Colonic mucosa (tissue), 4 donors: ENCODE results near the gene PKNOX2. TPM values are rescaled to one million over a fixed set of nuclear protein-coding genes. Genes with fewer than 3 reads are reported as not detected.

Source experiments
- DNase-seq: peaks from one replicate; pipeline ENCODE4 v3.0.0-alpha.2; 2020
- H3K27ac ChIP-seq: fragments of 200-600 bp; one replicate; pipeline ENCODE4 v1.8.0; 2021
- H3K27me3 ChIP-seq: fragments of 200-600 bp; one replicate; pipeline ENCODE4 v1.8.0; 2021
- H3K36me3 ChIP-seq: fragments of 200-600 bp; one replicate; pipeline ENCODE4 v1.8.0; 2021
- H3K4me1 ChIP-seq: fragments of 200-600 bp; one replicate; pipeline ENCODE4 v1.8.0; 2021; ENCODE audit warnings: mild to moderate bottlenecking
- H3K4me3 ChIP-seq: fragments of 200-600 bp; one replicate; pipeline ENCODE4 v1.8.0; 2021
- H3K9ac ChIP-seq, 2 donors: one replicate each; pipeline ENCODE4 v1.7.0; 2013; ENCODE audit warnings: control low read depth in 2 of 2, low read depth in 2 of 2, low read length in 2 of 2
- H3K9me3 ChIP-seq: fragments of 200-600 bp; one replicate; pipeline ENCODE4 v1.8.0; 2021
- CTCF ChIP-seq: fragments of 200-600 bp; IDR thresholded peaks from one replicate; pipeline ENCODE4 v1.8.0; 2022; ENCODE audit warnings: antibody characterized with exemption, mild to moderate bottlenecking
- intact Hi-C: fragments of 100-400 bp; cut with DNase I; formaldehyde crosslinking; loops from one replicate; pipeline ENCODE4 v1.14.1; 2022
- total RNA-seq, 2 donors: library from RNA; stranded (reverse); fragmentation: NEBNext Ultra II Directional in 1 of 2; extraction: Animal tissue kit (Norgen Biotek cat#: 25700) in 1 of 2; gene quantifications; one replicate each; pipeline ENCODE4 v1.2.1, GENCODE V29; 2021
- donor health status: healthy.
- donor health status: DM: no; HTN: no; CAD: no.
- donor health status: DM: no; HTN: no; CAD: no.

PKNOX2 gene
- total RNA-seq, 2 donors from 2014 or later = 0.52 to 1.3 TPM

DNA sequence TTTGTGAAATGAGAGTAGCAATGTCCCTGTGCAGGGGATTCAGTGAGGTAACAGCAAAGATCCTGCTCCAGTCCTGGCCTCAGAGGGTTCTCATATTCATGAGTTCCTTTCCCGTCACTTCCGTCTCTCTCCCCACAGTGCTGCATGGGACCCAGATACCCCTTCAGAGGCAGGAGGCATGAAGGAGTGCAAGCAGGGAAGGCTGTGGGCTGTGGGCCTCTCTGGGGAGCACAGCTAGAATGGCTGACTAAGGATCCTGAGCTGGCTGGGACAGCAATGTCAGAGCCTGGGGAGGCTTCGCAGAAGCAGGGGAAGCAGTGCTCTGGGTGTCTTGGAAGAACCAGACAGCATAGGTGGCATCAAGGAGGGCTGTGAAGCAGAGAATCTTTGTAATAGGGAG lies 13.0 kb downstream of the PKNOX2 start:
- Histone ChIP-seq H3K9me3 (no peaks in the 10 kb centered on the region), H3K4me1 (no peaks in the 10 kb centered on the region), H3K9ac (no peak overlapping the region), H3K36me3 (no peaks in the 10 kb centered on the region), H3K27ac (no peak overlapping the region), H3K4me3 (no peak overlapping the region), H3K27me3 (no peaks in the 10 kb centered on the region)
- intact Hi-C loops = no loop called here
- no peak for DNase-seq
- no peak for TF ChIP-seq CTCF

DNA sequence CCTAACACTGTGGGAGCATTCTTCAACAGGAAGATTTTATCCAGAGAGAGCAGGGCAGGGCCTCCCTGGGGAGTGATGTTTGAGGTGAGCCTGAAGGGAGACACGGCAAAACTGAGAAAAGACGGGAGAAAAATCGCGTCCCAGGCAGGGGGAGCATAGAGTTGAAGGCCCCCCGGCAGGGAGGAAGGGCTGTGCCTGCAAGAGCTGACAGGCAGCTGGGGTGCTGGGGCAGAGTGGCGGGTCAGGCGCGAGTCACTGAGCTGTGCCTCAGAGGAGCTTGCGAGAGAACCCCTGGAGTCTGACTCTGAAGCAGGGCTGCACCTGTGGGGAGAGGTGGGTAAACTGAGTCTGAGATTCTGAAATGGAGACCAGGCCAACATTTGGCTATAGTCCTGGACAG lies 14.8 kb downstream of the PKNOX2 start:
- no peaks in the 10 kb centered on the region for H3K27me3 ChIP-seq
- no peak for DNase-seq
- H3K4me3 ChIP-seq = no peak overlapping the region
- H3K9me3 ChIP-seq = no peaks in the 10 kb centered on the region
- intact Hi-C loops = no loop called here
- no peaks in the 10 kb centered on the region for H3K4me1 ChIP-seq
- TF ChIP-seq CTCF = no peak
- no peak overlapping the region for H3K9ac ChIP-seq
- H3K27ac ChIP-seq = no peak overlapping the region
- no peaks in the 10 kb centered on the region for H3K36me3 ChIP-seq

GRCh38 chr11:125179895-125180294 lies 15.3 kb downstream of the PKNOX2 start:
- DNase-seq = no peak
- Histone ChIP-seq H3K4me3 (no peak overlapping the region), H3K27me3 (no peaks in the 10 kb centered on the region), H3K9ac (no peak overlapping the region), H3K27ac (no peak overlapping the region), H3K9me3 (no peaks in the 10 kb centered on the region), H3K36me3 (no peaks in the 10 kb centered on the region), H3K4me1 (no peaks in the 10 kb centered on the region)
- intact Hi-C loops = no loop called here
- no peak for TF ChIP-seq CTCF

DNA sequence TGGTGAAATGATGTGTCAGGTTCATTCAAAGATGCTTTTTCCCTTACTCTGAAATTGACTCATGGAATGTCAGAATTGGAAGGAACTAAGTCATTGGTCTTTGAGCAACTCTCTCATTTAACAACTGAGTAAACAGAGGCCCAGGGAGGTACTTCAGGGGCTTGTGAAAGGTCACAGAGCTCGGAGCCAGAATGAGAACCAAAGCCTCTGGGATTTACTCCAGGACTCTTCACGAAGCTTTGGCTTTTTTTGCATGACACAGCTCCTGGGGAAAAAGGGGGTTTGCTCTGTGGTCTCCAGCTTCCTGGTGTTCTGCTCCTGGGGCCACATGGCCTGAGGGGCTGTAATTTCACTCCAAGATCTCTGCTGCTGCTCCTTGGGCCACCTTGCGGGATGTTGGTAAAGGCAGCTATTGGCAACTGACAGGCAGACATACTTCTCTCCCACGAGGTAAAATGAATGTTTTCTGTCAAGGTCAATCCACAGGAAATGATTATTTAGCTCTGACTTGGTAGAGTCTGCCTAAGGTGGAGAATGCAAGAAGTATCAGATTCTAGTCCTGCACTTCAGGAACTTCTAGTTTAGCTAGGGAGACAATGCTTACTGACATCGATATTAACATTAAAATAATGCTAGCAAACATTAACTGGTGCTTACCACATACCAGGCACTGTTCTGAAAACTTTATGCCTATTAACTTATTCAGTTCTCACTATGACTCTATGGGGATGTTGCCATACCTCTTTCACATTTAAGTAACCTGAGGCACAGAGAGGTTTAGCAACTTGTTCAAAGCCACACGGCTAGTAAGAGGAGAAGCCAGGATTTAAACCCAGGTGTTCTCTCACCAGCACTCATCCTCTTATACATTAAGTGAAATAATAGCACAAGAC lies 16.1 kb downstream of the PKNOX2 start:
- no peak for DNase-seq
- Histone ChIP-seq H3K9ac (no peak overlapping the region), H3K4me1 (no peaks in the 10 kb centered on the region), H3K9me3 (no peaks in the 10 kb centered on the region), H3K36me3 (no peaks in the 10 kb centered on the region), H3K27me3 (no peaks in the 10 kb centered on the region), H3K4me3 (no peak overlapping the region), H3K27ac (no peak overlapping the region)
- intact Hi-C loops = no loop called here
- TF ChIP-seq CTCF = no peak

DNA sequence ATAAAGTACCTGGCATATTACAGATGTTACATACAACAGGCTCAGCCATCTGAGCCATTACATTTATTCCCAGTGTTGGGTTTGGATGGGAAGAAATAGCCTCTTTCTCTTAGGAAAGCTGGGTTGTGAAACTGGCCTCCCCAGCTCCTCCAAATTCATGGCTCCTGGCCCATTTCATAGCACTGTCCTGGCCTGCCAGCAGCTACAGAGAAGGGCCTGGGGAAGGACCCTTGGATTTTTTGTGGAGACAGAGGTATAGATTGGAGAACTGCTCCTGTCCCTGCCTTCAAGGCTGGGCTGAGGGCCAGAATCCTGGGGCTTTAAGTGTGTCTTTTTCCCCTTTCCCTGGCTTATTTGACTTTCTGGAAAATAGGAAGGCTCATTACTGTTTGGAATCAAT lies 18.0 kb downstream of the PKNOX2 start:
- no peaks in the 10 kb centered on the region for H3K4me1 ChIP-seq
- no peaks in the 10 kb centered on the region for H3K36me3 ChIP-seq
- intact Hi-C loops = no loop called here
- no peaks in the 10 kb centered on the region for H3K27me3 ChIP-seq
- H3K4me3 ChIP-seq = no peak overlapping the region
- no peak overlapping the region for H3K9ac ChIP-seq
- no peaks in the 10 kb centered on the region for H3K9me3 ChIP-seq
- DNase-seq = no peak
- TF ChIP-seq CTCF = no peak
- no peak overlapping the region for H3K27ac ChIP-seq
